ENCODE measurements around the gene C2orf15. TPM values are rescaled to one million over a fixed set of nuclear protein-coding genes. Genes with fewer than 3 reads are reported as not detected.

C2orf15 gene
- total and polyA plus RNA-seq, 10 of the 15 experiments (the other 5 are each of a cell fraction or from before 2014, with no cell fraction given) = 1.4 to 3.4 (median 2.4) TPM

DNA sequence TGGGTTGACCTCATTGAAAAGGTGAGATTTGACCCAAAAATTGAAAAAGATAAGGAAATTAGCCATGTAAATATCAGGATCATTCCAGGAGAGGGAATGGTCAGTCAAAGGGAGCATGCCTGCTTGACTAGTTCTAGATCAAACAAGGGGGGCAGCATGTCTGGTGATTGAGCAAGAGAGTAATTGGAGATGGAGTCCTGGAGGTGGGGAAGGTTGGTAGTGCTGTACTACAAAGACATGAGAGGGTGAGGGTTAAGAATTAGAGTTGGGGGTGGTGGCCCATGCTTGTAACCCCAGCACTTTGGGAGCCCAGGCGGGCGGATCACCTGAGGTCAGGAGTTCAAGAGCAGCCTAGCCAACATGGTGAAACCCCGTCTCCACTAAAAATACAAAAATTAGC, 41.5 kb downstream of the C2orf15 start (continued):
- TF ChIP-seq ZNF592 (IDR thresholded peaks at IDR 0.05) (no peak), CHD1 (IDR thresholded peaks at IDR 0.05; ENCODE audit: low read depth, low read length) (no peak), POU2F2 (IDR thresholded peaks at IDR 0.05; ENCODE audit: borderline replicate concordance, low read depth, low read length) (no peak), PBX3 (IDR thresholded peaks at IDR 0.05; ENCODE audit: insufficient replicate concordance, low read depth, low read length) (no peak), DPF2 (IDR thresholded peaks at IDR 0.05) (no peak)
- TF ChIP-seq, protein P1, sequence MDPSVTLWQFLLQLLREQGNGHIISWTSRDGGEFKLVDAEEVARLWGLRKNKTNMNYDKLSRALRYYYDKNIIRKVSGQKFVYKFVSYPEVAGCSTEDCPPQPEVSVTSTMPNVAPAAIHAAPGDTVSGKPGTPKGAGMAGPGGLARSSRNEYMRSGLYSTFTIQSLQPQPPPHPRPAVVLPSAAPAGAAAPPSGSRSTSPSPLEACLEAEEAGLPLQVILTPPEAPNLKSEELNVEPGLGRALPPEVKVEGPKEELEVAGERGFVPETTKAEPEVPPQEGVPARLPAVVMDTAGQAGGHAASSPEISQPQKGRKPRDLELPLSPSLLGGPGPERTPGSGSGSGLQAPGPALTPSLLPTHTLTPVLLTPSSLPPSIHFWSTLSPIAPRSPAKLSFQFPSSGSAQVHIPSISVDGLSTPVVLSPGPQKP (IDR thresholded peaks at IDR 0.05; ENCODE audit: low read depth, low read length) = no peak
